Skin epidermis (tissue), 12 donors: ENCODE measurements around the gene SLC7A1.

ENCODE experiments used
- H3K27ac ChIP-seq, 21 experiments: fragments of 200-600 bp; sonication (generic) in 11 of 21; one replicate each; pipeline ENCODE4 v1.5.0; 2020; ENCODE audit warnings: mild to moderate bottlenecking in 3 of 21, inconsistent platforms in 2 of 21, moderate library complexity in 2 of 21
- H3K4me3 ChIP-seq, 7 experiments: fragments of 200-600 bp; sonication (generic) in 2 of 7; one replicate each; pipeline ENCODE4 v1.5.0; 2020; ENCODE audit warnings: inconsistent platforms in 2 of 7, mild to moderate bottlenecking in 2 of 7, moderate library complexity in 1 of 7

SLC7A1 gene

GRCh38 chr13:29500386-29500785, 95.1 kb downstream of the SLC7A1 start:
- Histone ChIP-seq H3K4me3 (no peak overlapping the region), H3K27ac (no peak overlapping the region)

- no peak overlapping the region for H3K27ac ChIP-seq
- no peak overlapping the region for H3K4me3 ChIP-seq
These were observed 95.9 kb downstream of the SLC7A1 start for GRCh38 chr13:29499506-29500165.

GRCh38 chr13:29498426-29499040, 97.0 kb downstream of the SLC7A1 start:
- Histone ChIP-seq H3K27ac (no peak overlapping the region), H3K4me3 (no peak overlapping the region)

GRCh38 chr13:29497137-29497654, 98.3 kb downstream of the SLC7A1 start:
- no peak overlapping the region for H3K4me3 ChIP-seq

GRCh38 chr13:29496241-29496712, 99.2 kb downstream of the SLC7A1 start:
- Histone ChIP-seq H3K4me3 (no peak overlapping the region), H3K27ac (no peak overlapping the region)

More at GRCh38 chr13:29497137-29497654, 98.3 kb downstream of the SLC7A1 start:
- no peak overlapping the region for H3K27ac ChIP-seq

- Histone ChIP-seq H3K27ac (no peak overlapping the region), H3K4me3 (no peak overlapping the region)
These were observed 101.0 kb downstream of the SLC7A1 start for GRCh38 chr13:29494520-29494919.

GRCh38 chr13:29493796-29494195, 101.7 kb downstream of the SLC7A1 start:
- no peak overlapping the region for H3K4me3 ChIP-seq
- no peak overlapping the region for H3K27ac ChIP-seq

GRCh38 chr13:29491248-29491647, 104.2 kb downstream of the SLC7A1 start:
- Histone ChIP-seq H3K27ac (no peak overlapping the region), H3K4me3 (no peak overlapping the region)

- Histone ChIP-seq H3K27ac (no peak overlapping the region), H3K4me3 (no peak overlapping the region)
These were observed 105.0 kb downstream of the SLC7A1 start for GRCh38 chr13:29490561-29490885.

- no peak overlapping the region for H3K27ac ChIP-seq
- no peak overlapping the region for H3K4me3 ChIP-seq
These were observed 105.6 kb downstream of the SLC7A1 start for GRCh38 chr13:29489650-29490560.

- Histone ChIP-seq H3K4me3 (no peak overlapping the region), H3K27ac (no peak overlapping the region)
These were observed 107.7 kb downstream of the SLC7A1 start for GRCh38 chr13:29487466-29488454.

GRCh38 chr13:29486551-29486950, 108.9 kb downstream of the SLC7A1 start:
- Histone ChIP-seq H3K27ac (no peak overlapping the region), H3K4me3 (no peak overlapping the region)

GRCh38 chr13:29484796-29485195, 110.7 kb downstream of the SLC7A1 start:
- H3K27ac ChIP-seq: no peak overlapping the region
- H3K4me3 ChIP-seq: no peak overlapping the region

- Histone ChIP-seq H3K27ac (no peak overlapping the region), H3K4me3 (no peak overlapping the region)
These were observed 111.3 kb downstream of the SLC7A1 start for GRCh38 chr13:29484236-29484635.

- Histone ChIP-seq H3K27ac (no peak overlapping the region), H3K4me3 (no peak overlapping the region)
These were observed 111.9 kb downstream of the SLC7A1 start for GRCh38 chr13:29483623-29484022.

- H3K27ac ChIP-seq: no peak overlapping the region
- H3K4me3 ChIP-seq: no peak overlapping the region
These were observed 112.3 kb downstream of the SLC7A1 start for GRCh38 chr13:29483211-29483610.

- no peak overlapping the region for H3K4me3 ChIP-seq
- H3K27ac ChIP-seq: no peak overlapping the region
These were observed 113.0 kb downstream of the SLC7A1 start for GRCh38 chr13:29482504-29482903.

- Histone ChIP-seq H3K4me3 (no peak overlapping the region), H3K27ac (no peak overlapping the region)
These were observed 113.9 kb downstream of the SLC7A1 start for GRCh38 chr13:29481603-29482002.

- Histone ChIP-seq H3K27ac (no peak overlapping the region), H3K4me3 (no peak overlapping the region)
These were observed 114.5 kb downstream of the SLC7A1 start for GRCh38 chr13:29480893-29481525.
